ENCODE results near the gene ZMIZ1. TPM values are rescaled to one million over a fixed set of nuclear protein-coding genes. Genes with fewer than 3 reads are reported as not detected.

The ZMIZ1 gene
- total RNA-seq, 2 experiments from 2014 or later = 27.3 to 28.2 TPM

- Mint-ChIP-seq H3K4me3 (peak overlapping the region; percentile 70), H3K36me3 (peaks cover 13% of the 10 kb centered on the region), H3K27me3 (no peaks in the 10 kb centered on the region), H3K27ac (peak overlapping the region; percentile 73), H3K9me3 (no peaks in the 10 kb centered on the region), H3K4me1 (peaks cover 59% of the 10 kb centered on the region)
- DNase-seq = no peak
These were observed 179.8 kb downstream of the ZMIZ1 start for GRCh38 chr10:79248341-79249185.

DNA sequence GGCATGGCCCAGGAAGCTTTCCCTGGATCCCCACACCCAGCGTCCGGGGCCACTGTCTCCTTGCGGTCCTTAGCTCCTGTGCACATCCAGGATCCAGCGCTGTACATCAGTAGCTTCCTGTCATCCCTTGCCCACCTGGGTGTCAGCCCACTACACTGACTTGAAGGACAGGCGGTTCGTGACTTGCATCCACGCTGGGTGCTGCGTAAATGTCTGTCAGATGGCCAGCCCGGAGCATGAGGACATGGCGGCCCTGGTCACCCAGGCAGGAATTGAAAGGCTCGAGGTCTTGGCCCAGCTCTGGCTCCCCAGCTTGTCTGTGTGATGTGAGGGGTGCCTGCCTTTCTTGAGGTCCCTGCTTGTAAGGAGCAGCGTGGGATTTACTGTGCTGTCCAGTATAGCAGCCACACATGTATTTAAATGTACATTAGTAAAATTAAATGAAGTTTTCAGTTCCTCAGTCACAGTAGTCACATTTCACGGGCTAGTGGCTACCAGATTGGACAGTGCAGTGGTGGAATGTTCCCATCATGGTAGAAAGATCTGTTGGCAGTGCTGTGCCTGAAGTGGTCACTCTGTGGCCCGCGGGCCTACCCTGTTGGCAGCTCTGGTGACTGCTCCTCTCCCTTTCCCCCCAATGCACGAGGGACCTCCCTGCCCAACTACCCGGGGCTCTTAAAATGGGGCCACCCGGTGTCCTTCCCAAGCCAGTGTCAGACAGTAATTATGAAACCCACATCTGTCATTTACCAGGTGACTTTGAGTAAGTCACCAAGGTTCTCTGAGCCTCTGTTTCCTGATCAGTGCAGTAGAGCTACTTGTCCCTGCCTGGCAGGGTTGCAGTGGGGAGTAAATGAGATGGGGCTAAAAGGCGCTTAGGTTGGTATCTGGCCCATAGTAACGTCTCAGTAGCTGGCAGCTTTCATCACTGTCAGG, 180.7 kb downstream of the ZMIZ1 start:
- DNase-seq = no peak
- Mint-ChIP-seq H3K4me1 (peaks cover 57% of the 10 kb centered on the region), H3K27ac (peak overlapping the region; percentile 80), H3K36me3 (peaks cover 9% of the 10 kb centered on the region), H3K9me3 (no peaks in the 10 kb centered on the region), H3K27me3 (no peaks in the 10 kb centered on the region), H3K4me3 (peak overlapping the region; percentile 32)

DNA sequence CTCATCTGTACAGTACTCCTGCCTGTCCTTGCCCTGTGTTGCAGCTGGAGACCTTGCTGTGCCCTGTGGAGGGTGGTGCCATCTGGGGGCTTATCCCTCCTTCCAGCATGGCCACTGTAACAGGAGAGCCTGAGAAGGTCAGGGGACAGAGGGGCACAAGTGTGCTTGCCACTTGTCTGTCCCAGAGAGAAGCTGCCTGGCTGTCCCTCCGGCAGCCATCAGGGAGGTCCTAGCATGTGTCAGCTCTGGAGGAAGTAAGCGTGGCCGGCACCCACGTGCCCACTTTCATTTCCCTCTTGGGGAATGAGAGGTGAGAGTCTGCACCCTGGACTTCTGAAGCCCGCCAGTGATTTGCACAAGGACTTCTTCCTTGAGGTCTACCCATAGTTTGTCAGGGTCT, 181.5 kb downstream of the ZMIZ1 start:
- H3K4me3 Mint-ChIP-seq = no peak overlapping the region
- DNase-seq = no peak
- H3K4me1 Mint-ChIP-seq = peaks cover 49% of the 10 kb centered on the region

DNA sequence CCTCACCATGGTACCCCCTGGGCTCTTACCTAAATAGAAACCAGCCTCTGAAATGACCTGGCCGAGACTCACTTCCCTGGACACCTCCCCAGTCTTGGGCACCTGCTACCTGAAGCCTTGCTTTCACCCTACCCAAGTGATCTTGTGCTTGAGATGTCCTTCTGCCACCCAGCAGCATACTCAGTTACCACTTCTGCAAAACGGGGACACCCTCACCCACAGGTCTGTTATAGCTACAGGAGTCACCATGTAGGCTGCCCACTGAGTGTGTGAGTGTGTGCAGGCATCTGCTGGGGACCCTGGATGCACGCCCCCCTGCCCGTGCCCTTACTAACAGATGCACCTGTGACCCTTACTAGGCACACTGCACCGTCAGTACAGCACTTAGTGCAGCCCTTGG, 183.7 kb downstream of the ZMIZ1 start:
- Mint-ChIP-seq H3K27me3 (no peaks in the 10 kb centered on the region), H3K36me3 (no peaks in the 10 kb centered on the region), H3K4me1 (peaks cover 38% of the 10 kb centered on the region), H3K9me3 (no peaks in the 10 kb centered on the region), H3K27ac (no peak overlapping the region), H3K4me3 (no peak overlapping the region)
- DNase-seq = no peak

More for the DNA sequence above, 181.5 kb downstream of the ZMIZ1 start:
- Mint-ChIP-seq H3K9me3 (no peaks in the 10 kb centered on the region), H3K27me3 (no peaks in the 10 kb centered on the region), H3K27ac (peak overlapping the region; percentile 80), H3K36me3 (peaks cover 2% of the 10 kb centered on the region)

GRCh38 chr10:79252971-79253370, 184.2 kb downstream of the ZMIZ1 start:
- no peak overlapping the region for H3K27ac Mint-ChIP-seq
- H3K4me3 Mint-ChIP-seq = no peak overlapping the region
- no peaks in the 10 kb centered on the region for H3K9me3 Mint-ChIP-seq
- H3K27me3 Mint-ChIP-seq = no peaks in the 10 kb centered on the region
- H3K36me3 Mint-ChIP-seq = no peaks in the 10 kb centered on the region
- peaks cover 33% of the 10 kb centered on the region for H3K4me1 Mint-ChIP-seq
- DNase-seq = no peak

- no peaks in the 10 kb centered on the region for H3K27me3 Mint-ChIP-seq
- no peak for DNase-seq
- H3K4me1 Mint-ChIP-seq = peaks cover 27% of the 10 kb centered on the region
- H3K27ac Mint-ChIP-seq = no peak overlapping the region
- no peaks in the 10 kb centered on the region for H3K36me3 Mint-ChIP-seq
- no peak overlapping the region for H3K4me3 Mint-ChIP-seq
- H3K9me3 Mint-ChIP-seq = no peaks in the 10 kb centered on the region
These were observed 184.9 kb downstream of the ZMIZ1 start for GRCh38 chr10:79253704-79254103.

- no peaks in the 10 kb centered on the region for H3K36me3 Mint-ChIP-seq
- no peak for DNase-seq
- H3K27ac Mint-ChIP-seq = no peak overlapping the region
- H3K27me3 Mint-ChIP-seq = no peaks in the 10 kb centered on the region
- no peaks in the 10 kb centered on the region for H3K9me3 Mint-ChIP-seq
- H3K4me3 Mint-ChIP-seq = no peak overlapping the region
- peaks cover 21% of the 10 kb centered on the region for H3K4me1 Mint-ChIP-seq
These were observed 185.7 kb downstream of the ZMIZ1 start for GRCh38 chr10:79254333-79255006.

- Mint-ChIP-seq H3K27ac (no peak overlapping the region), H3K27me3 (no peaks in the 10 kb centered on the region), H3K4me1 (peaks cover 15% of the 10 kb centered on the region), H3K4me3 (no peak overlapping the region), H3K36me3 (no peaks in the 10 kb centered on the region), H3K9me3 (no peaks in the 10 kb centered on the region)
- no peak for DNase-seq
These were observed 186.3 kb downstream of the ZMIZ1 start for GRCh38 chr10:79255007-79255507.

GRCh38 chr10:79256264-79256806, 187.6 kb downstream of the ZMIZ1 start:
- Mint-ChIP-seq H3K27ac (no peak overlapping the region), H3K4me1 (peaks cover 5% of the 10 kb centered on the region), H3K27me3 (no peaks in the 10 kb centered on the region), H3K9me3 (no peaks in the 10 kb centered on the region), H3K4me3 (no peak overlapping the region), H3K36me3 (no peaks in the 10 kb centered on the region)
- DNase-seq = no peak

DNA sequence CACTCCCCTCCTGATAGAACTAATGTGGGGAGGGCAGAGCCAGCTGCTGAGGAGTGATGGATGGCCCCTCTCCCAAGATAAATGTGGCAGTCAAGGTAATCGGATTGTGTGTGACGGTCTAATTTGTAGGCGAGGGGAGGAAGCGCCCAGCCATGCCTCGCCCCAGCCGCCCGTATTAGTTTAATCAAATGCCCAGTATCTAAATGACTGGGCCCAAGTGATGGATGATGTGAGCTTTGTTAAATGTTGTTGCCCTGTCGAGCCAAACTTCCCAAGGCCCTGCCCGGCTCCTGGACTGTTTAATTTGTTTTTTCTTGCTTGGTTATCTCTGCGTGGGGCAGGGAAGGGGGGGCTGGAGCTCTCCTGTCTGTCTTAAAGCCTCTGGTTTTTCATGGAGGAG, 190.1 kb downstream of the ZMIZ1 start:
- DNase-seq = no peak
- peaks cover 2% of the 10 kb centered on the region for H3K4me1 Mint-ChIP-seq
- no peak overlapping the region for H3K4me3 Mint-ChIP-seq
- no peak overlapping the region for H3K27ac Mint-ChIP-seq
- no peaks in the 10 kb centered on the region for H3K36me3 Mint-ChIP-seq
- H3K27me3 Mint-ChIP-seq = no peaks in the 10 kb centered on the region
- H3K9me3 Mint-ChIP-seq = no peaks in the 10 kb centered on the region

DNA sequence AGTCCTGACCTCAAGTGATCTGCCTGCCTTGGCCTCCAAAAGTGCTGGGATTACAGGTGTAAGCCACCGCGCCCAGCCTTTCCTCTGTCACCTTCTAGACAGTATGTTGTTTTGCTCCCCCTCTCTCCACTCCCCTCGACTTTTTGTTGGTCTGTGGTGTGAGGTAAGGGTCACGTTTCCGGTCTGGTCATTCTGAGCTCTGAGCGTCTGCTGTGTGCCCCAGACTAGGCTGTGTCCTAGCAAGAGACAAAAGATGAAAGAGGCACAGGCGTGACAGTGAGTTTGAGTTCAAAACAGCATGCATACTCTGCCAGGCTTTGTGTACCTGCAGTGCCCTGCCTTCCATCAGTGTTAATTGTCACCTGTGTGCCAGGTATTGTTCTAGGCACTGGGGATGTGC, 191.1 kb downstream of the ZMIZ1 start:
- DNase-seq = no peak
- Mint-ChIP-seq H3K4me3 (no peak overlapping the region), H3K4me1 (peaks cover 2% of the 10 kb centered on the region), H3K27ac (no peak overlapping the region), H3K36me3 (no peaks in the 10 kb centered on the region), H3K27me3 (no peaks in the 10 kb centered on the region), H3K9me3 (no peaks in the 10 kb centered on the region)

DNA sequence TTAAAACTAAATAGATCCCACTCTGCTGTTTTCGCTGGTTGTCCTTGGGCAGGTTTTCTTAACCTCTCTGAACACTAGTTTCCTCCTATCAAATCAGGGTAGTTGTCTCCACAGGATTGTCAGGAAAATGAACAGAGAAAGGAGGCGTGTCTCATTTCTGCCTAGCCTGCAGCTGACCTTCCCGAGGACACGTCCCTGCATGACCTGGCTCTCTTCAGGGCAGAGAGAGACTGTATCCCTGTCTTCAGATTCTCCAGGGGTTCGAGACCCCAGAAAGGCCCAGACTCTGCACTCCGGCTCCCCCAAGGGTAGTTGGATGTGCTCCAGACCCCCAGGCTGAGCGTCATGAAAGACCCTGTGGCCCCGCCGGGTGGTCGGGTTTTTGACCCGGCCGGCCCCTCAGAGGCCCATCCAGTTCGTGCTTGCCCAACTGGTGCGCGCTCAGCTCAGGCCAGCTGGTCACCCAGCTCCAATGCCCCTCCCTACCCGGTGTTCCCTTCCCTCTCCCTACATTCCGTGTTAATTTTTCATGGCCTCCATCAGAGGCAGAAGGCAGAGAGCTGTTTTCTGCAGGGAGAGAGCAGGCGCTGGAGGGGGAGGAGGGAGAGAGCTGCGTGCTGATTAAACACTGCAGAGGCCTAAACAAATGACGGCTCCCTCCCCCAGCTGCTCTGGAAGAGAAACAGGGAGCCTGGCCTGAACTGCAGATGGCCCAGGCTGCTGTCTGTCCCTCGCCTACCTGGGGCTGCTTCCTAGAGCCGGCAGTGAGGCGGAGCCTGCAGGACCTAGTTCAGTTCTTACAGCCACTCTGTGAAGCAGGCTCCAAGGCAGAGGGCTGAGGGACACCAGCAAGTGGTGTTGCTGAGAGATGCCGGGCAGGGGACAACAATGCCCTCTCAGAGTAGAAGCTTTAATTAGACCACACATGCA, 192.3 kb downstream of the ZMIZ1 start:
- DNase-seq = no peak
- no peak overlapping the region for H3K27ac Mint-ChIP-seq
- no peaks in the 10 kb centered on the region for H3K36me3 Mint-ChIP-seq
- no peaks in the 10 kb centered on the region for H3K9me3 Mint-ChIP-seq
- H3K27me3 Mint-ChIP-seq = no peaks in the 10 kb centered on the region
- peaks cover 5% of the 10 kb centered on the region for H3K4me1 Mint-ChIP-seq
- no peak overlapping the region for H3K4me3 Mint-ChIP-seq

DNA sequence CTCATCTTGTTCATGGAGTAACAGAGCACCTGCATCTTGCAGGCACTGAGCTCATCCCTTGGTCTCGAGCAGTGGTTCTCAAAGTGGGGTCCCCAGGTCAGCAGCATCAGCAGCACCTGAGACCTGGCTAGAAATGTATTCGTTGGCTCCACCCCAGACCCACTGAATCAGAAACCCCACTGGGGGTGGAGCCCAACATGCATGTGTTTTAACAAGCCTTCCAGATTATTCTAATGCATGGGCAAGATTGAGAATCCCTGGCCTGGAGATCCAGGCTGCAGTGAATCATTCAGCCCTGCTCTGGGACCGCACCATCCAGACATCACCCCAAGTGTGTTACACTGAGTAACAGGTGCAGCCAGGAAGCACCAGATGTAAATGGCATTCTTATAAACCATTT, 193.4 kb downstream of the ZMIZ1 start:
- Mint-ChIP-seq H3K36me3 (no peaks in the 10 kb centered on the region), H3K4me3 (no peak overlapping the region), H3K9me3 (no peaks in the 10 kb centered on the region), H3K4me1 (peaks cover 7% of the 10 kb centered on the region), H3K27me3 (no peaks in the 10 kb centered on the region), H3K27ac (no peak overlapping the region)
- no peak for DNase-seq

Measured in activated naive CD8-positive, alpha-beta T cell treated with anti-CD3 and anti-CD28 coated beads for 36 hours (primary cell).